GM19193 (cell line): ENCODE measurements around the gene SEMA3B.

Experiments used
- POLR2A ChIP-seq: IDR thresholded peaks from 4 replicates; pipeline ENCODE4 v1.6.1; 2011; ENCODE audit not compliant: insufficient read depth, insufficient read length; ENCODE audit errors: extremely low read depth

SEMA3B gene

GRCh38 chr3:50249457-50249856 is 19.5 kb upstream of the SEMA3B start:
- no peak for TF ChIP-seq POLR2A

- TF ChIP-seq POLR2A = no peak
These were observed 18.4 kb upstream of the SEMA3B start for GRCh38 chr3:50250514-50250913.

GRCh38 chr3:50251220-50251619 is 17.7 kb upstream of the SEMA3B start:
- TF ChIP-seq POLR2A = no peak

- no peak for TF ChIP-seq POLR2A
These were observed 14.2 kb upstream of the SEMA3B start for GRCh38 chr3:50254577-50255250.

- TF ChIP-seq POLR2A = no peak
These were observed 13.7 kb upstream of the SEMA3B start for GRCh38 chr3:50255251-50255615.

- no peak for TF ChIP-seq POLR2A
These were observed 11.7 kb upstream of the SEMA3B start for GRCh38 chr3:50256978-50257890.

GRCh38 chr3:50258029-50258680 is 10.8 kb upstream of the SEMA3B start:
- no peak for TF ChIP-seq POLR2A

- no peak for TF ChIP-seq POLR2A
These were observed 10.0 kb upstream of the SEMA3B start for GRCh38 chr3:50258979-50259378.

- TF ChIP-seq POLR2A = no peak
These were observed 9.4 kb upstream of the SEMA3B start for GRCh38 chr3:50259432-50260026.

- TF ChIP-seq POLR2A = peak; percentile 48
These were observed 8.7 kb upstream of the SEMA3B start for GRCh38 chr3:50260027-50260941.

- TF ChIP-seq POLR2A = no peak
These were observed 8.0 kb upstream of the SEMA3B start for GRCh38 chr3:50260942-50261441.

- TF ChIP-seq POLR2A = no peak
These were observed 7.4 kb upstream of the SEMA3B start for GRCh38 chr3:50261505-50261904.

- no peak for TF ChIP-seq POLR2A
These were observed 6.2 kb upstream of the SEMA3B start for GRCh38 chr3:50262778-50263177.
